GM04503 (cell line): ENCODE data around the gene AKR7A2.
"Not testable (repeated sequence)": the region's sequence is repeated elsewhere in the genome, so short reads cannot be mapped to it uniquely, and the experiment has no call there.

Experiments used
- DNase-seq: peaks from one replicate; pipeline ENCODE4 v3.0.0-alpha.2; 2012; ENCODE audit warnings: low read depth

AKR7A2 gene

GRCh38 chr1:19304081-19304480 is 7.9 kb downstream of the AKR7A2 start:
- not testable (repeated sequence) for DNase-seq

- no peak for DNase-seq
These were observed 11.7 kb downstream of the AKR7A2 start for GRCh38 chr1:19300211-19300610.

GRCh38 chr1:19294638-19295037 is 17.3 kb downstream of the AKR7A2 start:
- no peak for DNase-seq

GRCh38 chr1:19289244-19289643 is 22.7 kb downstream of the AKR7A2 start:
- no peak for DNase-seq

- DNase-seq = not testable (repeated sequence)
These were observed 23.4 kb downstream of the AKR7A2 start, which contains the start of gene AKR7A3 for GRCh38 chr1:19288324-19289241. AKR7A3 (minus strand) TSS chr1:19288770; CDS start chr1:19288709, 61 bp downstream.

- DNase-seq = no peak
These were observed 24.3 kb downstream of the AKR7A2 start for GRCh38 chr1:19287436-19288185.

GRCh38 chr1:19285807-19286206 is 26.1 kb downstream of the AKR7A2 start:
- DNase-seq = not testable (repeated sequence)

- not testable (repeated sequence) for DNase-seq
These were observed 26.6 kb downstream of the AKR7A2 start for GRCh38 chr1:19285366-19285765.

GRCh38 chr1:19284881-19285280 is 27.1 kb downstream of the AKR7A2 start:
- DNase-seq = no peak

GRCh38 chr1:19283891-19284290 is 28.1 kb downstream of the AKR7A2 start:
- no peak for DNase-seq

GRCh38 chr1:19274636-19275035 is 37.3 kb downstream of the AKR7A2 start:
- DNase-seq = no peak

- not testable (repeated sequence) for DNase-seq
These were observed 38.0 kb downstream of the AKR7A2 start for GRCh38 chr1:19273844-19274531.

- DNase-seq = no peak
These were observed 38.7 kb downstream of the AKR7A2 start for GRCh38 chr1:19273106-19273843.

GRCh38 chr1:19272064-19272463 is 39.9 kb downstream of the AKR7A2 start:
- no peak for DNase-seq

- DNase-seq = not testable (repeated sequence)
These were observed 41.6 kb downstream of the AKR7A2 start for GRCh38 chr1:19270343-19270730.

GRCh38 chr1:19269427-19270342 is 42.3 kb downstream of the AKR7A2 start:
- not testable (repeated sequence) for DNase-seq

- no peak for DNase-seq
These were observed 43.5 kb downstream of the AKR7A2 start for GRCh38 chr1:19268445-19268844.

GRCh38 chr1:19262744-19263143 is 49.2 kb downstream of the AKR7A2 start:
- no peak for DNase-seq

- no peak for DNase-seq
These were observed 49.9 kb downstream of the AKR7A2 start for GRCh38 chr1:19262047-19262446.
